ENCODE results near the gene FASLG.

Gene FASLG

GRCh38 chr1:172711558-172711957 lies 52.7 kb downstream of the FASLG start:
- Histone ChIP-seq H3K4me3 (ENCODE audit: low read depth in 1 of 2, low read length in 2 of 2) (no peak overlapping the region), H3K36me3 (ENCODE audit: insufficient read depth, low read length) (no peaks in the 10 kb centered on the region), H3K4me1 (ENCODE audit: insufficient read depth, low read length) (no peaks in the 10 kb centered on the region), H3K27ac (ENCODE audit: low read depth, low read length) (no peak overlapping the region), H3K27me3 (ENCODE audit: control insufficient read depth in 1 of 2, insufficient read depth in 2 of 2, low read length in 2 of 2) (no peaks in the 10 kb centered on the region), H3K9ac (ENCODE audit: low read length) (no peak overlapping the region), H3K9me3 (ENCODE audit: low read length) (no peaks in the 10 kb centered on the region)

DNA sequence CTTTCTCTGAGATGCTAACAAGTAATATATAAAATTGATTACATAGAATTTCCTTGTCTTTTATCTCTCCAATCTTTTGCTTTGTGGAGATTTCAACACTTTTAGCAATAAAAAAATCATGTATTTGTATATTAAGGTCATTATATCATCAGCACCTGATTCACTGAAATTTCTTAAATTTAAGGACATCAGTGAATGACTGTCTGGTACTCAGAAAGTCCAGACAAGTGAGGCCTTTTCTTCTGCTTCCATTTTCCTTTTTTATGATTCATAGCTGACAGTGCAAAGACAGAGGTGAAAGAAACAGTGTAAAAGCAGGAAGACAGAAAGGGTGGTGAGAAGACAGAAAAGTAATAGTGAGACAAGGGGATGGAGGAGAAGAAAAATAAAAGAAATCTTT lies 54.6 kb downstream of the FASLG start:
- no peaks in the 10 kb centered on the region for H3K9me3 ChIP-seq (ENCODE audit: low read length)
- H3K36me3 ChIP-seq (ENCODE audit: insufficient read depth, low read length), result no peaks in the 10 kb centered on the region
- no peak overlapping the region for H3K4me3 ChIP-seq (ENCODE audit: low read depth in 1 of 2, low read length in 2 of 2)
- H3K4me1 ChIP-seq (ENCODE audit: insufficient read depth, low read length), result no peaks in the 10 kb centered on the region
- H3K27ac ChIP-seq (ENCODE audit: low read depth, low read length), result no peak overlapping the region
- H3K27me3 ChIP-seq (ENCODE audit: control insufficient read depth in 1 of 2, insufficient read depth in 2 of 2, low read length in 2 of 2), result no peaks in the 10 kb centered on the region
- no peak overlapping the region for H3K9ac ChIP-seq (ENCODE audit: low read length)

Measured in muscle layer of colon (tissue), 2 donors.